GM12878 (cell line): ENCODE measurements around the gene CHSY3. TPM values are rescaled to one million over a fixed set of nuclear protein-coding genes. Genes with fewer than 3 reads are reported as not detected.

Experiments
- ATAC-seq: fragments of 200-7000 bp; cut with Tn5 transposase; 3 replicates; pipeline ENCODE4 v1.9.1; 2020; ENCODE audit warnings: mild to moderate bottlenecking, moderate library complexity
- BruUV-seq: library from RNA; stranded (reverse); fragments of 400-500 nt; replicated peaks from 2 replicates; lab custom pipeline; 2021; lab: Mats Ljungman, UMichigan
- CTCF ChIA-PET: fragments of 300-600 bp; sonication (Branson Sonifier 250); formaldehyde crosslinking; extraction: SDS; loops from one replicate; lab custom pipeline; 2021; ENCODE audit warnings: inconsistent platforms; lab: Yijun Ruan, JAX
- POLR2A ChIA-PET: fragments of 350-600 bp; formaldehyde crosslinking; extraction: SDS; loops from one replicate; lab custom pipeline; 2021; ENCODE audit warnings: inconsistent platforms; lab: Charles Lee
- RAD21 ChIA-PET: fragments of 300-600 bp; sonication (Branson Sonifier 250); formaldehyde crosslinking; loops from one replicate; lab custom pipeline; 2023; ENCODE audit warnings: antibody characterized with exemption; ENCODE audit not compliant: unreplicated experiment; lab: Charles Lee
- SMC1A ChIA-PET: fragments of 300-600 bp; sonication (Branson Sonifier 250); formaldehyde crosslinking; loops from one replicate; lab custom pipeline; 2023; ENCODE audit not compliant: unreplicated experiment, uncharacterized antibody; lab: Charles Lee
- DNase-seq: peaks from one replicate; pipeline ENCODE4 v3.0.0-alpha.2; 2011; ENCODE audit warnings: low read depth, low spot score
- FAIRE-seq: peaks from 3 replicates; lab custom pipeline; 2011; peaks lifted over from hg19 to GRCh38; lab: Jason Lieb, UNC
- H2AFZ ChIP-seq: 2 replicates; pipeline ENCODE4 v1.6.0; 2011; ENCODE audit warnings: low read depth, low read length, control low read depth; ENCODE audit not compliant: control insufficient read depth
- H3K27ac ChIP-seq: 2 replicates; pipeline ENCODE4 v1.5.1; 2011; ENCODE audit warnings: control low read depth; ENCODE audit not compliant: control insufficient read depth, insufficient read depth
- H3K27me3 ChIP-seq, 2 experiments: replicated peaks in 1 of 2; 2 replicates each; pipeline versions ENCODE4 v1.6.0 to v1.6.1; 2011; ENCODE audit warnings: low read length in 1 of 2; ENCODE audit not compliant: control insufficient read depth in 2 of 2, insufficient read depth in 2 of 2
- H3K36me3 ChIP-seq, 2 experiments: 2 replicates each; pipeline ENCODE4 v1.5.1; 2011; ENCODE audit warnings: low read length in 1 of 2; ENCODE audit not compliant: control insufficient read depth in 2 of 2, insufficient read depth in 2 of 2
- H3K4me1 ChIP-seq: 2 replicates; pipeline ENCODE4 v1.6.1; 2011; ENCODE audit warnings: mild to moderate bottlenecking, low read length, moderate library complexity, mixed read lengths; ENCODE audit not compliant: control insufficient read depth, insufficient read depth
- H3K4me2 ChIP-seq: 2 replicates; pipeline ENCODE4 v1.6.0; 2011; ENCODE audit warnings: control low read depth; ENCODE audit not compliant: control insufficient read depth, insufficient read depth
- H3K4me3 ChIP-seq: fragments of 200-600 bp; sonication (generic); 2 replicates; pipeline ENCODE4 v1.5.1; 2016
- H3K79me2 ChIP-seq: 2 replicates; pipeline ENCODE4 v1.6.0; 2011; ENCODE audit warnings: low read length; ENCODE audit not compliant: control insufficient read depth, insufficient read depth
- H3K9ac ChIP-seq: 2 replicates; pipeline ENCODE4 v1.8.0; 2011; ENCODE audit warnings: low read length, control low read depth, mixed read lengths; ENCODE audit not compliant: control insufficient read depth, insufficient read depth
- H3K9me3 ChIP-seq: replicated peaks from 3 replicates; pipeline ENCODE4 v1.5.1; 2011; ENCODE audit warnings: mild to moderate bottlenecking, low read length; ENCODE audit not compliant: control insufficient read depth, insufficient read depth
- H4K20me1 ChIP-seq: 2 replicates; pipeline ENCODE4 v1.6.0; 2011; ENCODE audit not compliant: control insufficient read depth, insufficient read depth
- ASH2L ChIP-seq: fragments of 300-600, 200-600 bp; sonication (generic); IDR thresholded peaks from 2 replicates; pipeline ENCODE4 v1.6.1; 2017; ENCODE audit warnings: low read depth, mild to moderate bottlenecking, borderline replicate concordance
- ATF7 ChIP-seq: fragments of 450-650 bp; IDR thresholded peaks from 2 replicates; pipeline ENCODE4 v1.6.1; 2016; ENCODE audit warnings: low read depth, mild to moderate bottlenecking
- BRCA1 ChIP-seq: IDR thresholded peaks from 2 replicates; pipeline ENCODE4 v1.6.1; 2011; ENCODE audit warnings: low read depth, low read length, improper control_type of control experiment
- CREM ChIP-seq: IDR thresholded peaks from 2 replicates; pipeline ENCODE4 v1.6.1; 2014; ENCODE audit warnings: antibody characterized with exemption, low read depth
- EP300 ChIP-seq, 2 experiments: fragments of 150-350 bp in 1 of 2; IDR thresholded peaks; 2 replicates each; pipeline ENCODE4 v1.6.1; 2011 to 2012; ENCODE audit warnings: low read depth in 2 of 2, low read length in 2 of 2, borderline replicate concordance in 1 of 2, improper control_type of control experiment in 1 of 2, inconsistent platforms in 1 of 2; ENCODE audit not compliant: control insufficient read depth in 1 of 2
- GABPA ChIP-seq: IDR thresholded peaks from 2 replicates; pipeline ENCODE4 v1.6.1; 2014; ENCODE audit warnings: antibody characterized with exemption, low read depth, mild to moderate bottlenecking, inconsistent platforms
- KDM1A ChIP-seq: fragments of 200-600 bp; sonication (generic); IDR thresholded peaks from 2 replicates; pipeline ENCODE4 v1.6.1; 2016; ENCODE audit warnings: borderline replicate concordance
- KLF5 ChIP-seq: fragments of 450-650 bp; IDR thresholded peaks from 2 replicates; pipeline ENCODE4 v1.6.1; 2014; ENCODE audit warnings: mild to moderate bottlenecking; ENCODE audit not compliant: partially characterized antibody
- MXI1 ChIP-seq: fragments of 150-350 bp; IDR thresholded peaks from 2 replicates; pipeline ENCODE4 v1.6.1; 2011; ENCODE audit warnings: low read depth, mild to moderate bottlenecking, inconsistent platforms, low read length, improper control_type of control experiment
- RB1 ChIP-seq: fragments of 450-650 bp; formaldehyde crosslinking; IDR thresholded peaks from 2 replicates; pipeline ENCODE4 v1.6.1; 2017; ENCODE audit warnings: mild to moderate bottlenecking, borderline replicate concordance
- SP1 ChIP-seq: IDR thresholded peaks from one replicate; pipeline ENCODE4 v1.6.1; 2011; ENCODE audit warnings: low read depth, low read length
- TARDBP ChIP-seq: IDR thresholded peaks from 2 replicates; pipeline ENCODE4 v1.6.1; 2016; ENCODE audit warnings: borderline replicate concordance
- YBX1 ChIP-seq: fragments of 450-650 bp; IDR thresholded peaks from 2 replicates; pipeline ENCODE4 v1.6.1; 2016; ENCODE audit warnings: antibody characterized with exemption
- YY1 ChIP-seq: IDR thresholded peaks from 2 replicates; pipeline ENCODE4 v1.6.1; 2011; ENCODE audit warnings: low read depth, mild to moderate bottlenecking, low read length
- WGBS: methylation state at CpG from one replicate; pipeline ENCODE4 v1.1.6; 2016; ENCODE audit warnings: low lambda C conversion rate; ENCODE audit not compliant: insufficient replicate concordance, insufficient coverage; ENCODE audit errors: missing lambda C conversion rate; 5-methylcytosine and 5-hydroxymethylcytosine counted together
- in situ Hi-C: fragments of 300-500 bp; cut with MboI; formaldehyde crosslinking; loops from 9 replicates; pipeline ENCODE4 v1.14.3; 2018; ENCODE audit warnings: mixed read lengths
- intact Hi-C: fragments of 100-400 bp; cut with micrococcal nuclease; formaldehyde crosslinking; loops from one replicate; pipeline ENCODE4 v1.14.2; 2022; ENCODE audit not compliant: unreplicated experiment
- polyA plus RNA-seq, 11 experiments: library from polyadenylated mRNA; depleted of rRNA in 4 of 11; unstranded in 6 of 11; stranded (reverse) in 5 of 11; fragments of >200 nt; fragmentation: Nextera tagmentation in 4 of 11; fragmentation: Illumina TruSeq in 1 of 11; extraction: Ambion mirVana in 4 of 11; extraction: Trizol in 1 of 11; gene quantifications; 1 replicate in 1 of 11; 2 replicates in 10 of 11; pipeline versions ENCODE4 v1.2.1 to v1.2.3, GENCODE V29; 2011 to 2016; ENCODE audit warnings: inconsistent platforms in 2 of 11, missing spikeins in 2 of 11, low read depth in 1 of 11
- total RNA-seq, 4 experiments: library from RNA; depleted of rRNA in 3 of 4; stranded (reverse); fragments of >200 nt in 3 of 4; fragmentation: Illumina TruSeq in 1 of 4; extraction: Trizol in 1 of 4; gene quantifications; 2 replicates each; pipeline versions ENCODE4 v1.2.1 to v1.2.3, GENCODE V29; 2013 to 2021
- TF ChIP-seq, protein P1 (sequence below): IDR thresholded peaks from 2 replicates; pipeline ENCODE4 v1.6.1; 2012; ENCODE audit warnings: low read depth, low read length, improper control_type of control experiment

CHSY3 gene
- total and polyA plus RNA-seq, 10 of the 15 experiments (the other 5 are each of a cell fraction or from before 2014, with no cell fraction given) = not detected

DNA sequence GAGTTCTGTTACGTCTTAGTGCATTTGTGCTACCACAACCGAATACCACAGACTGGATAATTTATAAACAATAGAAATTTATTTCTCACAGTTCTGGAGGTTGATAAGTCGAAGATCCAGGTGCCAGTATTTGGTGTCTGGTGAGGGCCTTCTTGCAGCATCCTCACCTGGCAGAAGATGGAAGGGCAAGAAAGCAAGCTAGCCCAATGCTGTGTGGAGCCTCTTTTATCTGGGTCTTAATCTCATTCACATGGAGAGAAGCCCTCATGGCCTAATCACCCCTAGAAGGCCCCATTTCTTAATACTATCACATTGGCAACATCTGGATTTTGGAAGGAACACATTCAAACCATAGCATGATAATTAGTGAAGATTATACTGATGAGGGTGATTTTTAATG is 159.3 kb downstream of the CHSY3 start:
- no peak for FAIRE-seq
- ATAC-seq = no peak
- RAD21 ChIA-PET = no interaction called here
- in situ Hi-C loops = no loop called here
- CTCF ChIA-PET = no interaction called here
- H3K9ac ChIP-seq = no peak overlapping the region
- no peaks in the 10 kb centered on the region for H3K36me3 ChIP-seq
- no TSS peak for BruUV-seq
- no peak overlapping the region for H3K27ac ChIP-seq
- H2AFZ ChIP-seq = no peak overlapping the region
- no peak for TF ChIP-seq YBX1
- TF ChIP-seq BRCA1 = no peak
- no peak for TF ChIP-seq TARDBP
- no peak overlapping the region for H3K4me2 ChIP-seq
- POLR2A ChIA-PET = no interaction called here
- H3K79me2 ChIP-seq = no peaks in the 10 kb centered on the region
- no peaks in the 10 kb centered on the region for H3K9me3 ChIP-seq
- H3K27me3 ChIP-seq = no peaks in the 10 kb centered on the region
- no peak overlapping the region for H3K4me3 ChIP-seq
- intact Hi-C loops = no loop called here
- SMC1A ChIA-PET = no interaction called here
- no peaks in the 10 kb centered on the region for H3K4me1 ChIP-seq
- WGBS = 15% methylated on average over 3 of the region's 3 CpGs
- H4K20me1 ChIP-seq = no peaks in the 10 kb centered on the region
- DNase-seq = no peak

DNA sequence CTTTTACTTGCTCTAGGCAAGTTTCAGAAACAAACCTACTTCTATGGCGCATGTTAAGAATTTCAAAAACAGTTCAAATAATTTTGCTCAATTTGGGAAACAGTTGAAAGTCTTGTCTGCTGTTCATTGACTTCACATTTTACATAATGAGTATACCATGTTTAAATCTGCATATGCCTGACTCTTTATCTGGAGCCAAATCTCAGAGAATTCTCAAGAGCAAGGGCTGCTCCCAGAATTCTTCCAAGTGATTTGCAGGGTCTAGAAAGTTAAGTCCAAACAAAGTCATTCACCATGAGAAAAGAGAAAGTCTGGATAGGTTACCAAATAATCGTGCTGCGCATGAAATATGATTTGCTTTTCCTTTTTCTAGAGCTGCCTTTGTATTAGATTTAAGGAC is 160.2 kb downstream of the CHSY3 start:
- H3K27me3 ChIP-seq = no peaks in the 10 kb centered on the region
- BruUV-seq = no TSS peak
- ATAC-seq = no peak
- no peak overlapping the region for H3K27ac ChIP-seq
- H3K4me3 ChIP-seq = no peak overlapping the region
- no peak overlapping the region for H3K9ac ChIP-seq
- in situ Hi-C loops = no loop called here
- H2AFZ ChIP-seq = no peak overlapping the region
- H4K20me1 ChIP-seq = no peaks in the 10 kb centered on the region
- no peaks in the 10 kb centered on the region for H3K4me1 ChIP-seq
- no peaks in the 10 kb centered on the region for H3K79me2 ChIP-seq
- RAD21 ChIA-PET = no interaction called here
- POLR2A ChIA-PET = no interaction called here
- WGBS = 71% methylated on average over 3 of the region's 3 CpGs
- CTCF ChIA-PET = no interaction called here
- TF ChIP-seq BRCA1 = no peak
- TF ChIP-seq CREM = no peak
- TF ChIP-seq SP1 = no peak
- no peak for TF ChIP-seq RB1
- TF ChIP-seq, protein P1, sequence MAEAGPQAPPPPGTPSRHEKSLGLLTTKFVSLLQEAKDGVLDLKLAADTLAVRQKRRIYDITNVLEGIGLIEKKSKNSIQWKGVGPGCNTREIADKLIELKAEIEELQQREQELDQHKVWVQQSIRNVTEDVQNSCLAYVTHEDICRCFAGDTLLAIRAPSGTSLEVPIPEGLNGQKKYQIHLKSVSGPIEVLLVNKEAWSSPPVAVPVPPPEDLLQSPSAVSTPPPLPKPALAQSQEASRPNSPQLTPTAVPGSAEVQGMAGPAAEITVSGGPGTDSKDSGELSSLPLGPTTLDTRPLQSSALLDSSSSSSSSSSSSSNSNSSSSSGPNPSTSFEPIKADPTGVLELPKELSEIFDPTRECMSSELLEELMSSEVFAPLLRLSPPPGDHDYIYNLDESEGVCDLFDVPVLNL = no peak
- TF ChIP-seq MXI1 = no peak
- TF ChIP-seq KLF5 = no peak
- TF ChIP-seq YY1 = no peak
- no peak for TF ChIP-seq KDM1A
- TF ChIP-seq ASH2L = no peak
- no peak for TF ChIP-seq GABPA
- TF ChIP-seq ATF7 = no peak
- TF ChIP-seq EP300 (IDR thresholded peaks at IDR 0.05; ENCODE audit: borderline replicate concordance in 1 of 2, control insufficient read depth in 1 of 2, low read depth in 2 of 2, low read length in 2 of 2) = no peak
- no peak for FAIRE-seq
- intact Hi-C loops = no loop called here
- H3K9me3 ChIP-seq = no peaks in the 10 kb centered on the region
- no peaks in the 10 kb centered on the region for H3K36me3 ChIP-seq
- SMC1A ChIA-PET = no interaction called here
- no peak for DNase-seq
- H3K4me2 ChIP-seq = no peak overlapping the region
